ENCODE measurements around the gene TNS1.

- TF ChIP-seq ZNF3 (CRISPR knock-in tag; IDR thresholded peaks at IDR 0.05) (no peak), HNRNPL (IDR thresholded peaks at IDR 0.05; ENCODE audit: low read depth, low read length) (no peak), RBM22 (IDR thresholded peaks at IDR 0.05; ENCODE audit: low read depth, low read length, poor library complexity, severe bottlenecking) (no peak), EZH2 (IDR thresholded peaks at IDR 0.05; ENCODE audit: borderline replicate concordance, low read depth, low read length) (no peak), HLTF (IDR thresholded peaks at IDR 0.05) (no peak), ARID4B (CRISPR knock-in tag; IDR thresholded peaks at IDR 0.05) (no peak), TCF7L2 (IDR thresholded peaks at IDR 0.05; ENCODE audit: low read depth, low read length) (no peak), CTCF (IDR thresholded peaks at IDR 0.05 in 2 of 3, conservative IDR thresholded peaks at IDR 0.05 in 1 of 3; ENCODE audit: insufficient read depth in 2 of 3, low read depth in 1 of 3, low read length in 3 of 3) (no peak), CHD2 (IDR thresholded peaks at IDR 0.05; ENCODE audit: low read depth, low read length) (no peak)
Observed at GRCh38 chr2:218022131-218022850, 19.5 kb upstream of the TNS1 start.

All from K562 (cell line).